Measurements from ENCODE around the gene SENP1.

GRCh38 chr12:48000878-48001504 lies 104.9 kb downstream of the SENP1 start:
- TF ChIP-seq ZNF564 (CRISPR knock-in tag; IDR thresholded peaks at IDR 0.05) (no peak), ESRRA (CRISPR knock-in tag; IDR thresholded peaks at IDR 0.05; ENCODE audit: low read depth) (no peak), POLR2A (IDR thresholded peaks at IDR 0.05; ENCODE audit: insufficient read depth in 1 of 2, low read depth in 2 of 2, low read length in 2 of 2) (no peak), SMAD9 (CRISPR knock-in tag; IDR thresholded peaks at IDR 0.05) (no peak), TCF7L2 (IDR thresholded peaks at IDR 0.05; ENCODE audit: low read depth, low read length) (no peak), REST (IDR thresholded peaks at IDR 0.05; ENCODE audit: borderline replicate concordance in 1 of 2, low read depth in 1 of 2, low read length in 2 of 2) (no peak)

Data from HepG2 (cell line).